Thyroid gland (tissue), 4 donors: ENCODE data around the gene C1orf56. TPM values are rescaled to one million over a fixed set of nuclear protein-coding genes. Genes with fewer than 3 reads are reported as not detected.

Source experiments
- DNase-seq, 2 donors: peaks; one replicate each; pipeline ENCODE4 v3.0.0-alpha.2; 2019
- H3K27ac ChIP-seq, 3 donors: fragments of 200-600 bp; sonication (generic); 1 replicate in 2 of 3; 2 replicates in 1 of 3; pipeline ENCODE4 v1.5.1; 2016 to 2019; ENCODE audit warnings: mild to moderate bottlenecking in 1 of 3, moderate library complexity in 1 of 3
- H3K27me3 ChIP-seq: fragments of 200-600 bp; sonication (generic); one replicate; pipeline ENCODE4 v1.5.1; 2019
- H3K36me3 ChIP-seq, 2 donors: fragments of 200-600 bp; sonication (generic); one replicate each; pipeline ENCODE4 v1.5.1; 2016 to 2019
- H3K4me1 ChIP-seq, 2 donors: fragments of 200-600 bp; sonication (generic); one replicate each; pipeline ENCODE4 v1.5.1; 2017 to 2019
- H3K4me3 ChIP-seq, 3 donors: fragments of 200-600 bp; sonication (generic); replicated peaks in 1 of 3; 1 replicate in 2 of 3; 2 replicates in 1 of 3; pipeline ENCODE4 v1.5.1; 2016; ENCODE audit warnings: mild to moderate bottlenecking in 1 of 3
- H3K9me3 ChIP-seq: fragments of 200-600 bp; sonication (generic); one replicate; pipeline ENCODE4 v1.5.1; 2017
- CTCF ChIP-seq, 6 experiments: fragments of 200-600 bp in 3 of 6; fragments of 450-650 bp in 3 of 6; sonication (generic) in 3 of 6; IDR thresholded peaks; one replicate each; pipeline ENCODE4 v1.5.1; 2016 to 2019; ENCODE audit warnings: antibody characterized with exemption in 6 of 6, mild to moderate bottlenecking in 2 of 6, inconsistent platforms in 1 of 6, moderate library complexity in 1 of 6
- POLR2A ChIP-seq, 2 donors: fragments of 450-650 bp; IDR thresholded peaks; one replicate each; pipeline ENCODE4 v1.6.1; 2017; ENCODE audit warnings: antibody characterized with exemption in 2 of 2, mild to moderate bottlenecking in 2 of 2, moderate library complexity in 1 of 2
- WGBS, 2 donors: methylation state at CpG; one replicate each; pipeline ENCODE4 v1.1.5; 2017; 5-methylcytosine and 5-hydroxymethylcytosine counted together
- intact Hi-C: fragments of 100-400 bp; cut with DNase I; formaldehyde crosslinking; loops from one replicate; pipeline ENCODE4 v1.15.1; 2023
- total RNA-seq, 4 donors: library from RNA; depleted of rRNA; stranded (reverse); fragments of >200 nt; gene quantifications; one replicate each; pipeline ENCODE4 v1.2.3, GENCODE V29; 2016

Gene C1orf56
- total RNA-seq, 4 donors from 2014 or later, result 7.8 to 22.6 (median 14.8) TPM

- TF ChIP-seq CTCF (IDR thresholded peaks at IDR 0.05) (no peak), POLR2A (IDR thresholded peaks at IDR 0.05) (peak in 1 of 2 donors; percentile 18)
- Histone ChIP-seq H3K9me3 (no peaks in the 10 kb centered on the region), H3K36me3 (peaks cover 36 to 46% of the 10 kb centered on the region in 2 donors), H3K27ac (peak overlapping the region; percentile 22 to 98 (median 91)), H3K27me3 (no peaks in the 10 kb centered on the region), H3K4me1 (peaks cover 33 to 35% of the 10 kb centered on the region in 2 donors), H3K4me3 (no peak overlapping the region)
- intact Hi-C loops, result loop anchor here (5.0 kb wide), 1 partner anchor 48 kb away; the partner anchor contains the start of genes MINDY1 and PRUNE1
- DNase-seq, result peak in 1 of 2 donors; percentile 32
- 71 to 76% methylated on average over 4 of the region's 4 CpGs for WGBS, 2 donors
Measured at GRCh38 chr1:151054971-151055547, 7.5 kb downstream of the C1orf56 start.

GRCh38 chr1:151055581-151055980 lies 8.0 kb downstream of the C1orf56 start:
- H3K27ac ChIP-seq, result peak overlapping the region; percentile 22 to 98 (median 91)
- TF ChIP-seq CTCF (IDR thresholded peaks at IDR 0.05), result no peak
- no peak for TF ChIP-seq POLR2A (IDR thresholded peaks at IDR 0.05)
- H3K36me3 ChIP-seq, result peaks cover 36 to 46% of the 10 kb centered on the region in 2 donors
- no peaks in the 10 kb centered on the region for H3K9me3 ChIP-seq
- H3K27me3 ChIP-seq, result no peaks in the 10 kb centered on the region
- 100% methylated on average over 1 of the region's 2 CpGs for WGBS, 2 donors
- H3K4me1 ChIP-seq, result peaks cover 33 to 35% of the 10 kb centered on the region in 2 donors
- H3K4me3 ChIP-seq, result no peak overlapping the region
- intact Hi-C loops, result loop anchor here (5.0 kb wide), 1 partner anchor 48 kb away; the partner anchor contains the start of genes MINDY1 and PRUNE1
- no peak for DNase-seq

- intact Hi-C loops, result loop anchor here (5.0 kb wide), 1 partner anchor 49 kb away; the partner anchor contains the start of genes MINDY1 and PRUNE1
- no peak for DNase-seq
- H3K36me3 ChIP-seq, result peaks cover 36 to 46% of the 10 kb centered on the region in 2 donors
- TF ChIP-seq POLR2A (IDR thresholded peaks at IDR 0.05) (no peak), CTCF (IDR thresholded peaks at IDR 0.05) (no peak)
- no peaks in the 10 kb centered on the region for H3K9me3 ChIP-seq
- no peak overlapping the region for H3K4me3 ChIP-seq
- H3K4me1 ChIP-seq, result peaks cover 33 to 35% of the 10 kb centered on the region in 2 donors
- H3K27ac ChIP-seq, result peak overlapping the region; percentile 22 to 98 (median 91)
- 48% methylated on average over 2 of the region's 2 CpGs for WGBS, 2 donors
- H3K27me3 ChIP-seq, result no peaks in the 10 kb centered on the region
Measured at GRCh38 chr1:151056149-151056548, 8.6 kb downstream of the C1orf56 start.

- intact Hi-C loops, result loop anchor here (5.0 kb wide), 1 partner anchor 51 kb away; the partner anchor contains the start of genes MINDY1 and PRUNE1
Measured at GRCh38 chr1:151058692-151059091, 11.1 kb downstream of the C1orf56 start.

More at GRCh38 chr1:151058692-151059091, 11.1 kb downstream of the C1orf56 start:
- H3K27me3 ChIP-seq, result no peaks in the 10 kb centered on the region
- H3K27ac ChIP-seq, result peak overlapping the region; percentile 82 to 98 (median 91)
- peaks cover 19 to 22% of the 10 kb centered on the region in 2 donors for H3K36me3 ChIP-seq
- 2% methylated on average over 10 of the region's 10 CpGs for WGBS, 2 donors
- DNase-seq, result peak; percentile 83
- peaks cover 33 to 35% of the 10 kb centered on the region in 2 donors for H3K4me1 ChIP-seq
- peak overlapping the region; percentile 84 to 97 (median 96) for H3K4me3 ChIP-seq
- H3K9me3 ChIP-seq, result no peaks in the 10 kb centered on the region
- TF ChIP-seq POLR2A (IDR thresholded peaks at IDR 0.05), result no peak
- no peak for TF ChIP-seq CTCF (IDR thresholded peaks at IDR 0.05)
